Panc1 (cell line): ENCODE results near the gene SETD7.

Experiments used
- POLR2AphosphoS5 ChIP-seq: IDR thresholded peaks from 2 replicates; pipeline ENCODE4 v1.6.1; 2012; ENCODE audit warnings: mild to moderate bottlenecking, low read depth, low read length, moderate library complexity
- SIN3A ChIP-seq: IDR thresholded peaks from 2 replicates; pipeline ENCODE4 v1.6.1; 2012; ENCODE audit warnings: low read depth, mild to moderate bottlenecking, low read length, moderate library complexity, borderline replicate concordance; ENCODE audit not compliant: insufficient read depth
- TCF7L2 ChIP-seq: IDR thresholded peaks from 2 replicates; pipeline ENCODE4 v1.6.1; 2011; ENCODE audit warnings: mild to moderate bottlenecking, low read depth, low read length, inconsistent platforms
- TF ChIP-seq, protein P1 (sequence below): fragments of 450-650 bp; IDR thresholded peaks from 2 replicates; pipeline ENCODE4 v1.5.1; 2017; ENCODE audit warnings: mild to moderate bottlenecking
- TF ChIP-seq, protein P2 (sequence below), 2 experiments: IDR thresholded peaks; 2 replicates each; pipeline ENCODE4 v1.6.1; 2011 to 2012; ENCODE audit warnings: low read depth in 2 of 2, control low read depth in 1 of 2, low read length in 1 of 2, mild to moderate bottlenecking in 1 of 2, moderate library complexity in 1 of 2; ENCODE audit not compliant: insufficient read depth in 1 of 2

DNA sequence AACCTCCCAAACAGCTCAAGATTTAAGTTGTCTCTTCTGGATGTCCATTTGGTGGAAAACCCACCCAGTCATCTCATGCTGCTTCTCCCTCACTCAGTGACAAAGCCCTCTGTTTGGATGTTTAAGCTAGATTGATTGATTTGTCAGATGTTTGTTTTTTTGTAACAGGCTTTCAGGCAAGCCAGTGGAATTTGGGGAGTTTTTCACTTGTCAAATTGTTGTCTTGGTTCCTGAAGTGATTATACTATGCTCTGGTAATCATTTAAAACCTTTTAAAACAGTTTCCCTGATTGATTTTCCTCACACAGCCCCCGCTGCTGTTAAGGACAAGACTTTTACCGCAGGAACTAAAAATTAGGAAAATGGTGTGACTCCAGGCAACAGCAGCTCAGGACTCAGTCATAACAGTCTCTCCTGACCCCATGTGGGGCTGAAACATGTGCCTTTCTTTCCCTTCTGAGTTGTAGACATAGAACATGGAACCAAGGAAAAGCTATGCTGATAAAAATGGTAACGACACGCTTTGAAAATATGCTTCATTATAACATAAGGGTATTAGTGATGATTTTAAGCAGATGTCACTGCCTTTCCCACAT, 40.8 kb upstream of the SETD7 start:
- TF ChIP-seq, protein P1, sequence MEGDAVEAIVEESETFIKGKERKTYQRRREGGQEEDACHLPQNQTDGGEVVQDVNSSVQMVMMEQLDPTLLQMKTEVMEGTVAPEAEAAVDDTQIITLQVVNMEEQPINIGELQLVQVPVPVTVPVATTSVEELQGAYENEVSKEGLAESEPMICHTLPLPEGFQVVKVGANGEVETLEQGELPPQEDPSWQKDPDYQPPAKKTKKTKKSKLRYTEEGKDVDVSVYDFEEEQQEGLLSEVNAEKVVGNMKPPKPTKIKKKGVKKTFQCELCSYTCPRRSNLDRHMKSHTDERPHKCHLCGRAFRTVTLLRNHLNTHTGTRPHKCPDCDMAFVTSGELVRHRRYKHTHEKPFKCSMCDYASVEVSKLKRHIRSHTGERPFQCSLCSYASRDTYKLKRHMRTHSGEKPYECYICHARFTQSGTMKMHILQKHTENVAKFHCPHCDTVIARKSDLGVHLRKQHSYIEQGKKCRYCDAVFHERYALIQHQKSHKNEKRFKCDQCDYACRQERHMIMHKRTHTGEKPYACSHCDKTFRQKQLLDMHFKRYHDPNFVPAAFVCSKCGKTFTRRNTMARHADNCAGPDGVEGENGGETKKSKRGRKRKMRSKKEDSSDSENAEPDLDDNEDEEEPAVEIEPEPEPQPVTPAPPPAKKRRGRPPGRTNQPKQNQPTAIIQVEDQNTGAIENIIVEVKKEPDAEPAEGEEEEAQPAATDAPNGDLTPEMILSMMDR: no peak
- no peak for TF ChIP-seq TCF7L2
- TF ChIP-seq, protein P2, sequence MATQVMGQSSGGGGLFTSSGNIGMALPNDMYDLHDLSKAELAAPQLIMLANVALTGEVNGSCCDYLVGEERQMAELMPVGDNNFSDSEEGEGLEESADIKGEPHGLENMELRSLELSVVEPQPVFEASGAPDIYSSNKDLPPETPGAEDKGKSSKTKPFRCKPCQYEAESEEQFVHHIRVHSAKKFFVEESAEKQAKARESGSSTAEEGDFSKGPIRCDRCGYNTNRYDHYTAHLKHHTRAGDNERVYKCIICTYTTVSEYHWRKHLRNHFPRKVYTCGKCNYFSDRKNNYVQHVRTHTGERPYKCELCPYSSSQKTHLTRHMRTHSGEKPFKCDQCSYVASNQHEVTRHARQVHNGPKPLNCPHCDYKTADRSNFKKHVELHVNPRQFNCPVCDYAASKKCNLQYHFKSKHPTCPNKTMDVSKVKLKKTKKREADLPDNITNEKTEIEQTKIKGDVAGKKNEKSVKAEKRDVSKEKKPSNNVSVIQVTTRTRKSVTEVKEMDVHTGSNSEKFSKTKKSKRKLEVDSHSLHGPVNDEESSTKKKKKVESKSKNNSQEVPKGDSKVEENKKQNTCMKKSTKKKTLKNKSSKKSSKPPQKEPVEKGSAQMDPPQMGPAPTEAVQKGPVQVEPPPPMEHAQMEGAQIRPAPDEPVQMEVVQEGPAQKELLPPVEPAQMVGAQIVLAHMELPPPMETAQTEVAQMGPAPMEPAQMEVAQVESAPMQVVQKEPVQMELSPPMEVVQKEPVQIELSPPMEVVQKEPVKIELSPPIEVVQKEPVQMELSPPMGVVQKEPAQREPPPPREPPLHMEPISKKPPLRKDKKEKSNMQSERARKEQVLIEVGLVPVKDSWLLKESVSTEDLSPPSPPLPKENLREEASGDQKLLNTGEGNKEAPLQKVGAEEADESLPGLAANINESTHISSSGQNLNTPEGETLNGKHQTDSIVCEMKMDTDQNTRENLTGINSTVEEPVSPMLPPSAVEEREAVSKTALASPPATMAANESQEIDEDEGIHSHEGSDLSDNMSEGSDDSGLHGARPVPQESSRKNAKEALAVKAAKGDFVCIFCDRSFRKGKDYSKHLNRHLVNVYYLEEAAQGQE (IDR thresholded peaks at IDR 0.05; ENCODE audit: insufficient read depth in 1 of 2, low read depth in 2 of 2, low read length in 1 of 2): no peak
- TF ChIP-seq SIN3A: no peak
- no peak for TF ChIP-seq POLR2AphosphoS5
